ENCODE measurements around the gene C19orf12. TPM values are rescaled to one million over a fixed set of nuclear protein-coding genes. Genes with fewer than 3 reads are reported as not detected.

The C19orf12 gene
- total and polyA plus RNA-seq, 5 donors: 37.3 to 48.2 (median 41.3) TPM

DNA sequence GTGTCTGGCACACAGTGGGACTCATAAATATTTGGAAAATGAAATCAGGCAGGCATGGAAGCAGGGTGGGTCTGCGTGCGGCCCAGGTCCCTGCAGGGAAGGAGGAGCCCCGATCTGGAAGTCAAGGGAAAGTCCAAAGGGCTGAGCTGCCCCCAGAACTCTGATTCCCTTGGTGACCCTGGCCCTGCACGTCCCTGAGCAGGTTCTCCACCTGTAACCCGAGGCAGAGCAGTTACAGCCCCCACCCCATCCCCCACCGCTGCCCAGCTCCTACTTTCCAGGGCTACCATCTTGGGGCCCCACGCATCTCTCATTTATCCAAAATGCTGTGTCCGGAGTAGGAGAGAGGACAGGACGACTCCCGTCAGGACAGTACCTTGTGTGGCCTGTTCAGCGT is 47.7 kb downstream of the C19orf12 start:
- no peaks in the 10 kb centered on the region for H3K27me3 ChIP-seq (ENCODE audit: control insufficient read depth, insufficient read depth)
- intact Hi-C loops (cut with DNase I): loop anchor here in 3 of 4 donors (10.0 kb wide), 2 partner anchors 47 to 53 kb away; partner anchors contain the start of gene C19orf12 (in 2 of the 3)
- peak overlapping the region; percentile 94 for H3K27ac ChIP-seq (ENCODE audit: low read length)
- WGBS: 79% methylated on average over 11 of the region's 11 CpGs
- DNase-seq (peak in 1 of 3 donors; percentile 57), ATAC-seq (no peak)
- peaks cover 19% of the 10 kb centered on the region for H3K4me1 ChIP-seq (ENCODE audit: control insufficient read depth, insufficient read depth, low read length)
- no peaks in the 10 kb centered on the region for H3K9me3 ChIP-seq (ENCODE audit: control insufficient read depth, low read length)
- no peak overlapping the region for H3K4me3 ChIP-seq (ENCODE audit: low read length)

DNA sequence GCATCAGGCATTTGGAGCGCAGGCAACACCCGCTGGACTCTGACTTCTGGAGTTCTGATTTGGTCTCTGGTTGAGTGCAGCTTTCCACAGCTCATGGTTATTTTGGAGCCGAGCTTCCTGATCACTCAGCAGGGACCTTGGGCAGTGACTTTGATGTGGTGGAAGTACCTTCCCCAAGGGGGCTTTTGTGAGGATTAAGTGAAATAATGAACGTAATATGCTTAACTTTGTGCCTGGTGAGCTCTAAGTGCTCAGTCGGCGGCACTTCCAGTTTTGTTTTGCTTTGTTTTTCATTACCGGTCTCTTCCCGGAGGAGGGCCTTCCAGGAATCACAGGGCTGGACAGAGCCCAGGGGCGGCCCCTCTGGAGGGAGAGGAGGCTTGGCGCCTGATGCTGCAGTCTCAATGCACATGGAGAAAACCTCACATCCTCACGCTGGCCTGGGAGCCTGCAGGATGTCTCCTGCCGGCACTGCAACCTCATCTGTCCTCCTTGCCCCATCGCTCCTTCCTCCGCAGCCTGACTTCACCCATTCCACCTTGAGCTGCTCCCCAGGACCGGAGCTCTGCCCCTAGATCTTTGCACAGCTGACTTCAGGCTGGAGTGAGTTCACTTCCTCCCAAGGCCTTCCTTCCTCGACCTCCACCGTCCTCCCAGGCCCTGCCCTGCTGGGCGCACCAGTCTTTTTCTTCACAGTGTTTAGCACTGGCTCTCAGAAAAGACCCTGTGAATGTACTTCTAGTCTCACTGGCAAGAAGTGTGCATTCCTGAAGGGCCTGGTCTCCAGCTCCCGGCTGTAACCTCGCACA is 48.3 kb downstream of the C19orf12 start:
- WGBS: 13% methylated on average over 20 of the region's 20 CpGs
- peak; percentile 48 to 59 for ATAC-seq
- intact Hi-C loops (cut with DNase I): loop anchor here in 3 of 4 donors (10.0 kb wide), 2 partner anchors 48 to 52 kb away; partner anchors contain the start of gene C19orf12 (in 2 of the 3)

GRCh38 chr19:29665826-29666577 is 49.1 kb downstream of the C19orf12 start:
- intact Hi-C loops (cut with DNase I): loop anchor here in 3 of 4 donors (10.0 kb wide), 2 partner anchors 49 to 51 kb away; partner anchors contain the start of gene C19orf12 (in 2 of the 3)
- Histone ChIP-seq H3K4me3 (ENCODE audit: low read length) (peak overlapping the region; percentile 77), H3K4me1 (ENCODE audit: control insufficient read depth, insufficient read depth, low read length) (peaks cover 12% of the 10 kb centered on the region), H3K27me3 (ENCODE audit: control insufficient read depth, insufficient read depth) (no peaks in the 10 kb centered on the region), H3K9me3 (ENCODE audit: control insufficient read depth, low read length) (no peaks in the 10 kb centered on the region), H3K27ac (ENCODE audit: low read length) (peak overlapping the region; percentile 94)
- DNase-seq: peak; percentile 78 to 90 (median 90)
- ATAC-seq: peak; percentile 66 to 71
- 5% methylated on average over 30 of the region's 30 CpGs for WGBS

More for the DNA sequence above, 48.3 kb downstream of the C19orf12 start:
- Histone ChIP-seq H3K27ac (ENCODE audit: low read length) (peak overlapping the region; percentile 94), H3K9me3 (ENCODE audit: control insufficient read depth, low read length) (no peaks in the 10 kb centered on the region), H3K27me3 (ENCODE audit: control insufficient read depth, insufficient read depth) (no peaks in the 10 kb centered on the region), H3K4me1 (ENCODE audit: control insufficient read depth, insufficient read depth, low read length) (peaks cover 19% of the 10 kb centered on the region), H3K4me3 (ENCODE audit: low read length) (peak overlapping the region; percentile 77)
- peak; percentile 81 to 93 (median 90) for DNase-seq

GRCh38 chr19:29665215-29665825 is 49.7 kb downstream of the C19orf12 start, which contains the start of gene PLEKHF1:
TSS of gene PLEKHF1 (plus strand) at chr19:29665461. CDS start at chr19:29673840, 8,379 bp downstream.
- ATAC-seq (peak; percentile 88), DNase-seq (peak; percentile 92 to 98 (median 97))
- H3K9me3 ChIP-seq (ENCODE audit: control insufficient read depth, low read length): no peaks in the 10 kb centered on the region
- H3K27me3 ChIP-seq (ENCODE audit: control insufficient read depth, insufficient read depth): no peaks in the 10 kb centered on the region
- WGBS: under 1% methylated on average over 74 of the region's 75 CpGs
- peak within 1 kb of the TSS; percentile 94 for H3K27ac ChIP-seq (ENCODE audit: low read length)
- H3K4me1 ChIP-seq (ENCODE audit: control insufficient read depth, insufficient read depth, low read length): peaks cover 12% of the 10 kb centered on the region
- H3K4me3 ChIP-seq (ENCODE audit: low read length): peak within 1 kb of the TSS; percentile 77
- intact Hi-C loops (cut with DNase I): loop anchor here in 3 of 4 donors (10.0 kb wide), 2 partner anchors 49 to 51 kb away; partner anchors contain the start of gene C19orf12 (in 2 of the 3)

DNA sequence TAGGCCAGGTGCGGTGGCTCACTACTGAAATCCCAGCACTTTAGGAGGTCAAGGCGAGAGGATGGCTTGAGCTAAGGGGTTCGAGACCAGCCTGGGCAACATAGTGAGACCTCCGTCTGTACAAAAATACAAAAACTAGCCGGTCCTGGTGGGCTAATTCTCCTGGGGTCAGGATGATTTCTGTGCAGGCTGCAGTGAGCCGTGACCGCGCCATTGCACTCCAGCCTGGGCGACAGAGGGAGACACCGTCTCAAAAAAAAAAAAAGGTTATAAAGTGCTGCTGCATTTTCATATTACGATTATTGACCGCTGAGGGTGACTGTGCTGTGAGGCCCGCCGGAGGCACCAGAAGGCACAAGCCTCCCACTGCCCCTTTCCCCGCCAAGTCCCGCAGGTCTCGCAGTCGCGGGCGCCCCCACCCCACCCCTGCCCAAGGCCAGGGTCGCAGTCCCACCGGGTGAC is 50.3 kb downstream of the C19orf12 start:
- H3K27ac ChIP-seq (ENCODE audit: low read length): peak overlapping the region; percentile 1
- intact Hi-C loops (cut with DNase I): loop anchor here in 3 of 4 donors (5.0 to 10.0 kb wide), 3 partner anchors 50 to 52 kb away; partner anchors contain the start of gene C19orf12 (in 2 of the 3)
- DNase-seq (no peak), ATAC-seq (no peak)
- H3K4me1 ChIP-seq (ENCODE audit: control insufficient read depth, insufficient read depth, low read length): peaks cover 12% of the 10 kb centered on the region
- H3K9me3 ChIP-seq (ENCODE audit: control insufficient read depth, low read length): no peaks in the 10 kb centered on the region
- WGBS: 31% methylated on average over 22 of the region's 22 CpGs
- no peaks in the 10 kb centered on the region for H3K27me3 ChIP-seq (ENCODE audit: control insufficient read depth, insufficient read depth)
- peak overlapping the region; percentile 77 for H3K4me3 ChIP-seq (ENCODE audit: low read length)

GRCh38 chr19:29663861-29664752 is 51.0 kb downstream of the C19orf12 start:
- intact Hi-C loops (cut with DNase I): loop anchor here in 3 of 4 donors (5.0 to 10.0 kb wide), 3 partner anchors 49 to 52 kb away; partner anchors contain the start of gene C19orf12 (in 2 of the 3)
- Histone ChIP-seq H3K4me1 (ENCODE audit: control insufficient read depth, insufficient read depth, low read length) (peaks cover 12% of the 10 kb centered on the region), H3K9me3 (ENCODE audit: control insufficient read depth, low read length) (no peaks in the 10 kb centered on the region), H3K4me3 (ENCODE audit: low read length) (no peak overlapping the region), H3K27me3 (ENCODE audit: control insufficient read depth, insufficient read depth) (no peaks in the 10 kb centered on the region), H3K27ac (ENCODE audit: low read length) (peak overlapping the region; percentile 1)
- DNase-seq (peak in 2 of 3 donors; percentile 28 to 61), ATAC-seq (no peak)
- WGBS: 88% methylated on average over 19 of the region's 19 CpGs

GRCh38 chr19:29662604-29663404 is 52.3 kb downstream of the C19orf12 start:
- ATAC-seq (peak; percentile 56 to 80), DNase-seq (peak; percentile 83 to 89 (median 88))
- Histone ChIP-seq H3K27me3 (ENCODE audit: control insufficient read depth, insufficient read depth) (no peaks in the 10 kb centered on the region), H3K4me3 (ENCODE audit: low read length) (no peak overlapping the region), H3K4me1 (ENCODE audit: control insufficient read depth, insufficient read depth, low read length) (peaks cover 10% of the 10 kb centered on the region), H3K9me3 (ENCODE audit: control insufficient read depth, low read length) (no peaks in the 10 kb centered on the region), H3K27ac (ENCODE audit: low read length) (peak overlapping the region; percentile 86)
- intact Hi-C loops (cut with DNase I): loop anchor here in 3 of 4 donors (5.0 to 10.0 kb wide), 3 partner anchors 48 to 52 kb away; partner anchors contain the start of gene C19orf12 (in 2 of the 3)
- WGBS: 28% methylated on average over 17 of the region's 17 CpGs

DNA sequence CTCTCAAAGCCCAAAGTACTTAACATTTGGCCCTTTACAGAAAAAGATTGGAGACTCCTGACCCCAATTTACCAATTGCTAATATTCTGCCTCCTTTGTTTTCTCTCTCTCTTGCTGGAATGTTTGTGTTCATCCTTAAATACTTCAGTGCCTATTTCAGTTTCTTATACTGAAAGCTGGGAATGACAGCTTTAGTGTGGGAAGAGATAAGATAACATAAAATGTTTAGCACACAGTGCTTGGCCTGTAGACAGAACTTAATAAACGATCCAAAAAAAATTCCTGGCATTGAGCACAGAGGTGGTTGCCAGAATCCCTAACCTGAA is 52.8 kb downstream of the C19orf12 start:
- 8% methylated on average over 1 of the region's 1 CpG for WGBS
- Histone ChIP-seq H3K27me3 (ENCODE audit: control insufficient read depth, insufficient read depth) (no peaks in the 10 kb centered on the region), H3K4me3 (ENCODE audit: low read length) (no peak overlapping the region), H3K9me3 (ENCODE audit: control insufficient read depth, low read length) (no peaks in the 10 kb centered on the region), H3K27ac (ENCODE audit: low read length) (peak overlapping the region; percentile 86), H3K4me1 (ENCODE audit: control insufficient read depth, insufficient read depth, low read length) (peaks cover 10% of the 10 kb centered on the region)
- ATAC-seq (peak in 1 of 2 donors; percentile 1), DNase-seq (no peak)
- intact Hi-C loops (cut with DNase I): loop anchor here in 3 of 4 donors (5.0 to 10.0 kb wide), 3 partner anchors 47 to 53 kb away; partner anchors contain the start of gene C19orf12 (in 2 of the 3)

DNA sequence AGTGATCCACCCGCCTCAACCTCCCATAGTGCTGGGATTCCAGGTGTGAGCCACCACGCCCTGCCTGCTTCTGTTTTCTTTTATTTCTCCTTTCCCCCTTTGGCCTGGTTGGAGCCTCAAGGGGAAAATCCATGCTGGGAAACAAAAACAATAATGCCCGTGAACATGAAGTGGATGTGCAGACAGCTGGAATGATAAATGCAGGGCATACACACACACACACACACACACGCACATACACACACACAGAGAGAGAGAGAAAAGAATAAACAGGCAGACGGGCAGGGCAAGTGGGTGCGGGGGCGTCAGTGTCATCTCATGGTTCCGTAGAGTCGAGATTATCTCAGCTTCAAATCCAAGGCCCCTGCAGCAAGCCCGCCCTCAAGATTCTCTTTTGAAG is 54.2 kb downstream of the C19orf12 start:
- H3K4me1 ChIP-seq (ENCODE audit: control insufficient read depth, insufficient read depth, low read length): peaks cover 10% of the 10 kb centered on the region
- H3K9me3 ChIP-seq (ENCODE audit: control insufficient read depth, low read length): no peaks in the 10 kb centered on the region
- H3K4me3 ChIP-seq (ENCODE audit: low read length): no peak overlapping the region
- ATAC-seq: no peak
- intact Hi-C loops (cut with DNase I): loop anchor here in 3 of 4 donors (5.0 to 10.0 kb wide), 3 partner anchors 46 to 54 kb away; partner anchors contain the start of gene C19orf12 (in 2 of the 3)
- H3K27ac ChIP-seq (ENCODE audit: low read length): no peak overlapping the region
- WGBS: 51% methylated on average over 10 of the region's 10 CpGs
- H3K27me3 ChIP-seq (ENCODE audit: control insufficient read depth, insufficient read depth): no peaks in the 10 kb centered on the region
- peak in 1 of 3 donors; percentile 29 for DNase-seq
